Activated T-cell treated with anti-CD3 and anti-CD28 coated beads for 4 hours (primary cell): ENCODE results near the gene RMDN2.
"Not testable (repeated sequence)": the region's sequence is repeated elsewhere in the genome, so short reads cannot be mapped to it uniquely, and the experiment has no call there.

ENCODE experiments used
- DNase-seq: peaks from one replicate; pipeline ENCODE4 v3.0.0-alpha.2; 2020

Gene RMDN2

DNA sequence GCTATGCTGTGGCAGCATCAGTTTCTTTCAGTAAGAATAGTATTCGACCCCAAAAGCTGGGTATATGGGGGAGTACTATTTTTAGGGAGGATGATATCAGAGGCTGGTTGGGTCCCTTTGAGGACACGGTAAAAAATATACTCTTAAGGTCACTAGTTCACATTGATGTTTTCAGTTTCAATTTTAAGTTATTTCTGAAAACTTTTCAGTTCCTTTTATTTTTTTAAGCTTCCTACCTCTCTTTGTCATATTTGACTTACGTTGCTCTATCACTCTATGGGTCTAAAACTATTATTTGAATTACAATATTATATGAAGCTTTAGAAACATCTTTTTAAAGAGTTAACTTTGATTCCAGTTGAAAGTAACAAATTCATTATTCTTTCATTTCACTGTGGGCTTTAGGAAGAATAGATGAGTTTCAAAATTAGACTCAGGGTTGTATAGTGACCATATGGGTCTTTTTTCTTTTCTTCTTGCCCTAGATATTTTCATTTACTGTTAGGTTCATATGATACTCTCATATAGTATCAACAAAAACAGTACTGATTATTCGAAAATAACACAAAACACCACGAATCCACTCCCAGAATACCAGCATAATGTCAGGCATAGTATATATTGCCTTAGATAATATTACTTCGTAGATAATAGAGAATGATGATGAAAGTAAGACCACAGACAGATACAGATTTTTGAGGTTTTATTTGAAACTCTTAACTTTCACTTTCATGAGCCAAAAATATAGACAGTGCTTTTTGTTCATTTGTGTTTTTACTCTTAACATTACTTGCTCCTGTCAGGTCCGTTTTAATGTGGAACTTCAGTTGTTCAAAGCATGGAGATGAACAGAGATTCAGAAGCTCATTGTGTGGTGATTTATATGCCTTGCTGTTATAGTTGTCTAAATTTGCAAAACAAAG lies 9.8 kb downstream of the RMDN2 start:
- DNase-seq: no peak

DNA sequence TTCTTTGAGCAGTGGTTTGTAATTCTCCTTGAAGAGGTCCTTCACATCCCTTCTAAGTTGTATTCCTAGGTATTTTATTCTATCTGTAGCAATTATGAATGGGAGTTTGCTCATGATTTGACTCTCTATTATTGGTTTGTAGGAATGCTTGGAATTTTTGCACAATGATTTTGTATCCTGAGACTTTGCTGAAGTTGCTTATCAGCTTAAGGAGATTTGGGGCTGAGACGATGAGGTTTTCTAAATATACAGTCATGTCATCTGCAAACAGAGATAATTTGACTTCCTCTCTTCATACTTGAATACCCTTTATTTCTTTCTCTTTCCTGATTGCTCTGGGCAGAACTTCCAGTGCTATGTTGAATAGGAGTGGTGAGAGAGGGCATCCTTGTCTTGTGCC lies 12.5 kb downstream of the RMDN2 start:
- DNase-seq: not testable (repeated sequence)

DNA sequence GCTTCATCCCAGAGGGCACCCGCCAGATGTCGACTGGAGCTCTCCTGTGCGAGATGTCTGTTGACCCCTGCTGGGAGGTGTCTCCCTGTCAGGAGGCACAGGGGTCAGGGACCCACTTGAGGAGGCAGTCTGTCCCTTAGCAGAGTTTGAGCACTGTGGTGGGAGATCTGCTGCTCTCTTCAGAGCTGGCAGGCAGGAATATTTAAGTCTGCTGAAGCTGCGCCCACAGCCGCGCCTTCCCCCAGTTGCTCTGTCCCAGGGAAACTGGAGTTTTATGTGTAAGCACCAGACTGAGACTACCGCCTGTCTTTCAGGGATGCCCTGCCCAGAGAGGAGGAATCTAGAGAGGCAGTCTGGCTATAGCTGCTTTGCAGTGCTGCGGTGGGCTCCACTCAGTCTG lies 16.2 kb downstream of the RMDN2 start:
- not testable (repeated sequence) for DNase-seq

DNA sequence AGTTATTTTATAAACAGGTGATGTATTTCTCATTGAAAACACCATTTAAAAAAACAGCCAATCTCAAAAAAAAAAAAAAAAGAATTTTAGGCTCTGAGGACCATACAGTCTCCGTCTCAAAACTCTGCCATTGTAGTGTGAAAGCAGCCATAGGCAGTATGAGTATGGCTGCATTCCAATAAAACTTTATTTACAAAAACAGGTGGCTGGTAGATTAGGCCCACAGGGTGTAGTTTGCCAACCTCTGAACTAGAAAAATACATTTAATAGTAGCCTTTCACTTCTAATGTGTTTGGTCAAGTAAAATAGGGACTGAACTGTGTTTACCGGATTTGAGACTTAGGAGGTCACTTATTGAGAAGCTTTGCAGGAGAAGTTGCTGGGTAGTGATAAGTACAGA lies 19.2 kb downstream of the RMDN2 start:
- no peak for DNase-seq

DNA sequence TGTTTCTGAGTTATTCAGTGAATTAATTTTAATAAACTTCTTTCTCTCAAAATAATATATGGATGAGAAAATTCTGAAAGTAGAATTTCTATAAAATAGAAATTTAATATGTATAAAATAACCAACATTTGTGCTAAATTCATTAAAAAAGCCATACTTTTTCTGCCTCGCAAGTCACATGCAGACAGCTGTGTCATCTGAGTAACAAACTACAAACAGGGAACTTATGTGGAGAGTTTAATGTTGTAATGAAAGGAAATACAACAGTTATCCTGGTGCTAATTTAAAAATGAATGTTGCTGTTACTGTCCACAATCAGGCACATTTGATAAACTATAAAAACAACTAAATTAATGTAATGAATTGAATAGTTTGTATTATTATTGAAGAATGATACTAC lies 22.2 kb downstream of the RMDN2 start:
- DNase-seq: no peak

DNA sequence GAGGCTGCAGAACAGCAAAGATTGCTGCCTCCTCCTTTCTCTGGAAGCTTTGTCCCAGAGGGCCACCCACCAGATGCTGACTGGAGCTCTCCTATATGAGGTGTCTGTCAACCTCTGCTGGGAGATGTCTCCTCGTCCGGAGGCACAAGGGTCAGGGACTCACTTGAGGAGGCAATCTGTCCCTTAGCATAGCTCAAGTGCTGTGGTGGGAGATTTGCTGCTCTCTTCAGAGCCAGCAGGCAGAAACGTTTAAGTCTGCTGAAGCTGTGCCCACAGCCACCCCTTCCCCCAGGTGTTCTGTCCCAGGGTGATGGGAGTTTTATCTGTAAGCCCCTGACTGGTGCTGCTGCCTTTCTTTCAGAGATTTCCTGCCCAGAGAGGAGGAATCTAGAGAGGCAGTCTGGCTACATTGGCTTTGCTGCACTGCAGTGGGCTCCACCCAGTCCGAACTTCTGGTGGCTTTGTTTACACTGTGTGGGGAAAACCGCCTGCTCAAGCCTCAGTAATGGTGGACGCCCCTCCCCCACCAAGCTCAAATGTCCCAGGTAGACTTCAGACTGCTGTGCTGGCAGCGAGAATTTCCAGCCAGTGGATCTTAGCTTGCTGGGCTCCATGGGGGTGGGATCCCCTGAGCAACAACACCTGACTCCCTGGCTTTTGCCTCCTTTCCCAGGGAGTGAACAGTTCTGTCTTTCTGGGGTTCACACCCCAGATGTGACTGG lies 37.1 kb downstream of the RMDN2 start:
- DNase-seq: not testable (repeated sequence)

DNA sequence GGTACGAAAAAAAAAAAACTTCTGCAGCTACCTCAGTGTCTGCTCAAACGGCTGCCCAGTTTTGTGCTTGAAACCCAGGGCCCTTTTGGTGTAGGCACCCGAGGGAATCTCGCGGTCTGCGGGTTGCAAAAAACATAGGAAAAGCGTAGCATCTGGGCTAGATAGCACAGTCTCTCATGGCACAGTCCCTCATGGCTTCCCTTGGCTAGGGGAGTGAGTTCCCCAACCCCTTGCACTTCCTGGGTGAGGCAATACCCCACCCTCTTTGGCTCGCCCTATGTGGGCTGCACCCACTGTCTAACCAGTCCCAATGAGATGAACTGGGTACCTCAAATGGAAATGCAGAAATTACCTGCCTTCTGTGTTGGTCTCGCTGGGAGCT lies 37.6 kb downstream of the RMDN2 start:
- DNase-seq: not testable (repeated sequence)

DNA sequence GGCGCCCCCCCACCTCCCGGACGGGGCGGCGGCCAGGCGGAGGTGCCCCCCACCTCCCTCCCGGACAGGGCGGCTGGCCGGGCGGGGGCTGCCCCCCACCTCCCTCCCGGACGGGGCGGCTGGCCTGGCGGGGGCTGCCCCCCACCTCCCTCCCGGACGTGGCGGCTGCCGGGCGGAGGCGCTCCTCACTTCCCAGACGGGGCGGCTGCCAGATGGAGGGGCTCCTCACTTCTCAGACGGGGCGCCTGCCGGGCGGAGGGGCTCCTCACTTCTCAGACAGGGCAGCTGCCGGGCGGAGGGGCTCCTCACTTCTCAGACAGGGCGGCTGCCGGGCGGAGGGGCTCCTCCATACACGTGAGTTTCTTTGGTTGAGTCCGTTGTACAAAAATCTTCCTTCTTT lies 38.8 kb downstream of the RMDN2 start:
- DNase-seq: not testable (repeated sequence)

DNA sequence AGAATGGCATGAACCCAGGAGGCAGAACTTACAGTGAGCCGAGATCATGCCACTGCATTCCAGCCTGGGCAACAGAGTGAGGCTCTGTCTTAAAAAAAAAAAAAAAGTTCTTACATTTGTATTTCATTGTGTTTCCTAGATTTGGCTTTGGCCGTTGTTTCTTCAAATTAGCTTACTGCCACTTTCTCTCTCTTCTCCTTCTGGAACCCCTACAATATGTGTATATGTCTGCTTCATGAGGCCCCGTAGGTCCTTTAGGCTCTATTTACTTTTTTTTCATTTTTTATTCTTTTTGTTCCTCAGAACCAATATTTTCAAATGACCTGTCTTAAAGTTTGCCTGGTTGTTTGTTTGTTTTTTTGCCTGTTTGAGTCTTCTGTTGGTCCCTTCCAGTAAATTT lies 41.2 kb downstream of the RMDN2 start:
- DNase-seq: no peak

DNA sequence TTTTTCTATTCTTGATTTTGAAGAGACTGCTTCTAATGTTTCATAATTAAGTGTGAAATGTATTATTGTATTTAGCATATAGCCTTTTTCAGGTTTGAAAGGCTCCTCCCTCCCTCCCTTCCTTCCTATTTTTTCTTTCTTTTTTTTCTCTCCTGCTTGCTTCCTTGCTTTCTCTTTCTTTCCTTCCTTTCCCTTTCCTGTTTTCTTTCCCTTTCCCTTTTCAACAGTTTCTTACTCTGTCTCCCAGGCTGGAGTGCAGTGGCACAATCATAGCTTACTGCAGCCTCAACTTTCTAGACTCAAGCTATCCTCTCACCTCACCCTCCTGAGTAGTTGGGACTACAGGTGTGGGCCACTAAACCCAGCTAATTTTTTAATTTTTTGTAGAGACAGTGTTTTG lies 44.6 kb downstream of the RMDN2 start:
- DNase-seq: no peak

DNA sequence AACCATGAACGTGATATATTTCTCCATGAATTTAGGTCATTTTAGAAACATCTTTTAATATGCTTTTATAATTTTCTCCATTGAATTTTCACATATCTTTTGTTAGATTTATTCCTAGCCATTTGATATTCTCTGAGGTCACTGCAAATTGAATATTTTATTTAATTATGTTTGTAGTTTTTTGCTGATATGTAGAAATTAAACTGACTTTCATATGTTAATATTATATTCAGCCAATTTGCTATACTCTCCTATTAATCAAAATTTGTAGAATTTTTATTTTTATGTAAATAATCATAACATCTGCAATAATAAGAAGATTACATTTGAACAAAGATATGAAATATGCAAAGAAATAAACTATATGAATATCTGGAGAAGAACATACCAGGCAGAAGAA lies 46.9 kb downstream of the RMDN2 start:
- DNase-seq: no peak

DNA sequence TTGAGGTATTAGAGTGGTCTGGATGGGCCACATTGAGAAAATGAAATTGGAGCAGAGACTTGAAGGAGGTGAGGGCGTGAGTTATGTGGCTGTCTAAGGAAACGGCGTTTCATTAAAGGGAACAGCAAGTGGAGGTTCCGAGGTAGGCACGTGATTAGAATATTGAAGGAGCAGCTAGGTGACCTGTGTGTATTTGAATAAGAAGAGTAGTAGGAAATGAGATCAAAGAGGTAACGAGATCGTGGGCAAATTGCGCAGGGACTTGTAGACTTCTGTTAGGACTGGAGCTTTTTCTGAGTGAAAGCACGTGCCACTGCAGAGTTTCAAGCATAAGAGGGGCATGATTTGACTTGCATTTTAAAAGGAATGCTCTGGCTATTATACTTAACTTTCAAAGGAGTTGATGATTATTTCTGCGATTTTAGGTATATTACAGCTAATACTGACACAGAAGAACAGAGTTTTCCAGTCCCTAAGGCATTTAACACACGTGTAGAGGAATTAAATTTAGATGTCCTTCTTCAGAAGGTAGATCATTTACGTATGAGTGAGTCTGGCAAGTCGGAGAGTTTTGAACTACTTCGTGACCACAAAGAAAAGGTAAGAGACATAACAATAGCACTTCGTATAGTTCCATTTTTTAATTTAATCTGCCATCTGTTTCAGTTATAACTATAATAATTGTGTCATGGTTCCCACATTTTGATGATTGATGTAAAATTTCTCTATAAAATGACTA lies 48.7 kb downstream of the RMDN2 start:
- DNase-seq: no peak

DNA sequence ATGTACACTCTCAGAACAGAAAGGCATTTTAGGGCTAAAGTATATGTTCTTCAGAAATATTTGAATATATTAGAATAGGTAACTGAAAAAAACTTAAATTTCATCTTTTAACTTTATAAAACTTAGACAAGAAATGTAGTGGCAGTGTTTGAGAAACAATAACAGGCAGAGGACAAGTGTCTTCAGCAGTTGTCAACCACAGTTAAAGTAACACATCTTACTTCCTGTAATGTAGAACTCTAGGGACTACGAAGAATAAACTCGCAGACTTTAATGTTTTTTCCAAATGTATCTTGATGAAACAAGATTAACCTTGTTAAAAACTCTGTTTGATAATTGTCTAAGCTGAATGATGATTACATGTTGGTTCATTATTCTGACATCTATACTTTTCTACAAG lies 50.7 kb downstream of the RMDN2 start:
- DNase-seq: no peak

DNA sequence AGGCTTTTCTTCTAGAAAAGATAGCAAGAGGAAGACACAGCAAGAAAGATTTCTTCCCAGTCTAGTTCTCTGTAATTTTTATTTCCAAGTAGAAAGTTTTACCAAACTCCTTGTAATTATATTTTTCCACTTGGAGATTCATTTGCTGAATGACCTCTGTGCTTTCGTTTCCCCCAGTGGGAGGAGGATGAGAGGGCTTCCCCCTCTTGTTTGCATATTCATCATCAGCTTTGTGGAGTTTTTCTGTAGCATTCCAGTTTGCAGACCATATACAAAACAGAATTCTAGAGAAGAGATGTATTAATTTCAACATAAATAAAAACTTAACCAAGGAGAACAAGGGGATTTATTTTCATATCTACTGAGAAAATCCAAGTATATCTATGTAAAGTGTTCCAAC lies 51.3 kb downstream of the RMDN2 start:
- no peak for DNase-seq

DNA sequence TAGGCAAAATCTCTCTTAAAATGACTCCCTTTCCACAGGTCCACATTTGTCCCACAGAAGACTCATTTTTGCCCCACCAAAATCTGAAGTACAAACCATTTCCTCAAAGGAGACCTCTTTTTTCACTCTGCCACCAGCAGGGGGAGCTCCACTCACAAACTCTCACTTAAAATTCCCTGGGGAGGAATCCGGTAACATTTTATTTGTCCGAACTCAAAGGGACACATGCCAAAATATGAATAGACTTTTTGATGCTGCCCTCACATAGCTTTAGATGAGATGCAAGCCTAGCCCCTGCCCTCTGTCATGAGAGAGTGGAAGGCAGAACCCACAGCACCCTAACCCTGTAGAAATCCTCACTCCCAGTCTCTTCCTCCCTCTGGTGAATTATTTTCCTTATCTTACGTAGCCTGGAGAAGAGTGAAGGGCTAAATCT lies 57.1 kb downstream of the RMDN2 start:
- peak; percentile 48 for DNase-seq

DNA sequence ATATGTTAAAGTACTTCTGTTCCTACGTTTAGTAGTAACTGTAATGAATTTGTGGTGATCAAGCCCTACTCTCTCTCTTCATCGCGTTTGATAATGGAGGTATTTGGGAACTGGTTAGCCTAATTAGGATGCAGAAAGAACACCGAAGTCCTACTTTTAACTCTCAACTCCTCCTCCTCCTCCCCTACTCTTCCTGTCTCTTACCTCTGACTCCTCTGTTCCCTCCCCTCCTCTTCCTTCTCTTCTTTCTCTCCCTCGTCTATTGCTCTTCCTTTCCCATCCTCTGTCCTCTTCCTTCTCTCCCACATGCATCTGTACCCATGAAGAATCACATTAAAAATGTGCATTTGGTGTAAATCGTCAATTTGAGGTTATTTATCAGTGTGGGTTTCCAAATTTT lies 57.8 kb downstream of the RMDN2 start:
- no peak for DNase-seq

DNA sequence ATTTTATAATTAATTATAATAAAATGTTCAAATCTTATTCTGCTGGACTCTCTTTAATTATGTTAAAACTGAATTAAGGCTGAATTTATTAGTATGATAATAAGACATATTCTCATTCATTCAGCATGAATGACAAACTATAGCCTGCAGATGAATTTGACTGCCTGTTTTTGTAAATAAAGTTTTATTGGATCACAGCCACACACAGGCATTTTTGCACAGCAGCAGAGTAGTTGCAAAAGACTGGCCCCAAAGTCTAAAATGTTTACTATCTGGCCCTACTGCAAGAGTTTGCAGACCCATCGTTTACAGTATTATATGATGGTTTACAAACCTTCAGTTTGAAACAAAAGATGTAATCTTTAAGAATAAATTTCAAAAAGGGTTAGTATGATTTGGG lies 58.6 kb downstream of the RMDN2 start:
- DNase-seq: no peak

DNA sequence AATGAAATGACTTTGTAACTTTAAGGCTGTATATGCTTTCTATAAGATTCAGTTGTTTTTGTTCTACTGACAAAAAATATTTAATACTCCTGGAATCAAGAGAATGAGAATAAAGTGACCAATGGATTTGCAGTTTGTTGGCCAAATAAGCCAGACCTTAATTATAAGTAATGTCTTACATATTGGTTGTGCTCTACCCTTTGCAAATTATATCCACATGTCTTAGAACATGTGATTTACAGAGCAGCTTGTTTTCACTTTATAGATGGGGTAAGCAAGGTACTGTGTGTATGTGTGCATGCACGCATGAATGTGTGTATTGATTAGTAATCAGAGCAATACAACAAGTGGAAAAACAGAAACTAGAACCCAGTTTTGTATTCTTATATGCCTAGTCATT lies 59.1 kb downstream of the RMDN2 start:
- DNase-seq: no peak

DNA sequence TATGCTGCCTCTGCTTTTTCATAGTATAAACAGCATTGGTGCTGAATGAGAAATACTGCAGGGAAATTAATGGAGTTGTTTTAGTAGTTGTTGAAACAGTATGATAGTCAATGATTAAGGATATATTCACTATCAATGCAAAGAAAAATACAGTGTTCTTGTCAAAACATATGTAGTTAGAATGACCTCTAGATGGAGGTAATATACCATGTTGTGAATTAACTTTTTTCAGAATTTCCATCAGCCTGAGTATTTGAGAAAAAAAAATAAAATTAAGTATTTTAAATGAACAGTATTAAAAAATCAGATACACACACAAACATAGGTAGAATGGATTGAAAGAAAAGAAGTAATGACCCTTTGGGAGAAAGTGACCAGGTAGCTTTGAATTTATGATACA lies 59.5 kb downstream of the RMDN2 start:
- DNase-seq: no peak

DNA sequence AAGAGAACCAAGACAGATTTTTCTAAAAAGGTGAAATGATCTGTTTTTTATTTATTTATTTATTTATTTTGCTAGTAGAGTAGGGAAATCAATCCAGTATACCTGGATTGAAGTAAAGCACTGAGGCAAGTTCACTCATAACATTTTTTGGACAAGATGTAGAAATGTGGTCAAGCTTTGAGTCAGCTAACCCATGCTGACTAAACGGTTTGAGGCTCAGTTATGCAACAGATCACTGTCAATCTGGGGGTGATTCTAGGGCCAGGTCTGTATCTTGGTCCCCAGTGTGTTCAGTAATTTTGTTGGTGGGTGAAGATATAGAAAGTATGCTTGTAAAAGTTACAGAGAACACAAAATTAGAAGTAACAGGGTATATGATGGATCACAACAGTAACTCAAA lies 60.2 kb downstream of the RMDN2 start:
- DNase-seq: no peak

DNA sequence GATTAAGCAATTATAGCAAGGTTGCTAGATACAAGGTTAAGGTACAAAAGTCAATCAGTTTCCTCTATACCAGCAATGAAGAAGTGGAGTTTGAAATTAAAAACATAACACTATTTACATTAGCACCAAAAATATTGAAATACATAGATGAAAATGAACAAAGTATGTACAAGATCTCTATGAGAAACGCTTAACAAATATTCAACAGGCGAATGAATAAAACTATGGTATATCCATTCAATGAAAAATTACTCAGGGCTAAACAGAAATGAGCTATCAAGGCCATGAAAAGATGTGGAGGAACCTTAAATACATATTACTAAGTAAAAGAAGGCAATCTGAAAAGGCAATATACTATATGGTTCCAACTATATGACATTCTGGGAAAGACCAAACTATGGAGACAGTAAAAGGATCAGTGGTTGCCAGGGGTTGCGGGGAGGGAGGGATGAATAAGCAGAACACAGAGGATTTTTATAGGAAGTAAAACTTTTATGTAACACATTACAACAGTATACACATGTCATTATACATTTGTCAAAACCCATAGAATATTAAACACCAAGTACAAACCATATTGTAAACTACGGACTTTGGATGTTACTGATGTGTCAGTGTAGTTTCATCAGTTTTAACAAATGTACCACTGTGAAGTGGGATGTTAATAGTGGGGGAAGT lies 62.1 kb downstream of the RMDN2 start:
- no peak for DNase-seq

DNA sequence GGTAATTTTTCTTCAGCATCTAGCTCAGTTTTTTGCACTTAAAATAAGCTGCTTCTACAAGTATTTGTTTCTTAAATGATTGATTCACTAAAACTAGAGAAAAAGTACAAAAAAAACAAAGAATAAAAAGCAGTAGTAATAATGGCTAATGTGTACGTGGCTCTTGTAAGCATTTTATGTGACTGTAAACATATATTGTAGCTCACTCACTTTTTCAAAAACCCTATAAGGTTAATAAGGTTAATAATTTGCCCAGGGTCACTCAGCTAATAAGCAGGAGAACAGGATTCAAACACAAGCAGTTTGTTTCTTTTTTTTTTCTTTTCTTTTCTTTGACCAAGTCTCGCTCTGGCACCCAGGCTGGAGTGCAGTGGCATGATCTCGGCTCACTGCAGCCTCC lies 67.5 kb downstream of the RMDN2 start:
- no peak for DNase-seq

DNA sequence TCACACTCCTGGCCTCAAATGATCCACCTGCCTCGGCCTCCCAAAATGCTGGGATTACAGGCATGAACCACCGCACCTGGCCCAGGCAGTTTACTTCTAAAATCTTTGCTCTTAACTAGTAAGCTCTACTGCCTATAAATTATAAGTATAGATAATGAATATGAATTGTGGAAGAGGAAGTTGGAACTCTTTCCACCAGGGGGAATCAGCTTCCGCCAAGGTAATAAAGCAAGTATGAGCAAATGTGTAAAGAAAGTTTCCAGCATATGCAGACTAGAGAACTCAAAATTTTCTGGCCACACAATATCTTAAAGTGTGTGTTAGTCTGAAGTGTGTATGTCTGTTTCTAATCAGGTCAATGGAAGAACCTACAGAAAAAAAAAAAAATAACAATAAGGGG lies 68.1 kb downstream of the RMDN2 start:
- DNase-seq: no peak
